ENCODE measurements around the gene ARHGAP22.

Gene ARHGAP22

DNA sequence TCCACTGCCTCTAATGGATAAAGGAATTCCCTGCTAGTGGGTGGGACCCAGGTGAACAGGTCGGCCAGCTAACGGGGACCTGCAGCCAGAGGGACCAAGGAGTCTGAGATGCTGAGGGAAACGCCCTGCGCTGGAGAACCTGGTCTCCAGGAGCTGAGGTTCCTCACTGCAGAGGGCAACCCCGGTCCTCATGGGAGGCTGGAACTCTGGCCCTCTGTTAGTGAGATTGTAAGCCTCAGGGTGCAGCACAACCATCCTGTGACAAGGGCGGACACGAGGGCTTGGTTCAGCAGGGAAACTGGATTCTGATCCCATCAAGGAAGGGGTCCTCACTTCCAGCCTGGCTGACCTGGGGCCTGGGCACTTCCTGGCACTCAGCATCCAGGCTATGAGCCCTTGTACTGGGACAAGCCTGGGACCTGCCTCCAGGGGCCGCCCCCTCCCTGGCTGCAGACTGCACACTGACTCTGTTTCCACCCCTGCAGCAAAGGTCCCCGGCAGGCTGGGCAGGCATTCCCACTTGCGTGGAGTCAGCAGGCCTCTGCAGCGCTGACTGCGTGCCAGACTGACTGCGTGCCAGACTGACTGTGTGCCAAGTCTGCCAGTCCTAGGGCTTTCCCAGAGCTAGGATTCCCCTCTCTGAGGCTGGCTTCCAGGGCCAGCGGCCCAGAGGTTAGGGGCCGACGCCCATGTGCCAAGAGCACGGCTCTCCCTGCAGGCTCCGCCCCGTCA, 155.2 kb downstream of the ARHGAP22 start:
- WGBS = 92% methylated on average over 19 of the region's 19 CpGs
- Histone ChIP-seq H3K4ac (ENCODE audit: low read depth in 1 of 2, low read length in 2 of 2) (no peak overlapping the region), H3K18ac (ENCODE audit: low read depth in 1 of 2, low read length in 2 of 2) (peak overlapping the region in 1 of 2 experiments; percentile 13), H3K4me1 (ENCODE audit: control insufficient read depth, insufficient read depth, low read depth, low read length) (peaks cover 15% of the 10 kb centered on the region), H2AK5ac (ENCODE audit: low read length, severe bottlenecking) (no peak overlapping the region), H2BK120ac (ENCODE audit: low read depth, low read length) (no peak overlapping the region), H3K9ac (ENCODE audit: low read length) (peak overlapping the region; percentile 39), H3K27ac (ENCODE audit: low read length, poor library complexity, severe bottlenecking) (no peak overlapping the region), H2BK12ac (ENCODE audit: low read length in 2 of 2) (no peak overlapping the region), H3K9me3 (ENCODE audit: control insufficient read depth, low read length) (no peaks in the 10 kb centered on the region), H3K27me3 (ENCODE audit: control insufficient read depth in 1 of 2, insufficient read depth in 1 of 2, low read length in 2 of 2) (no peaks in the 10 kb centered on the region), H3K4me3 (ENCODE audit: insufficient read depth in 1 of 2, low read depth in 1 of 2, low read length in 2 of 2) (no peak overlapping the region), H4K8ac (ENCODE audit: low read length) (peak overlapping the region; percentile 71), H4K91ac (ENCODE audit: low read length) (no peak overlapping the region), H2AFZ (ENCODE audit: low read depth, low read length) (no peak overlapping the region), H3K4me2 (ENCODE audit: low read length, poor library complexity, severe bottlenecking) (no peak overlapping the region), H2BK5ac (ENCODE audit: low read depth, low read length, poor library complexity, severe bottlenecking) (no peak overlapping the region), H3K79me1 (replicated peaks; ENCODE audit: low read length, poor library complexity, severe bottlenecking) (peaks cover 2% of the 10 kb centered on the region), H3K14ac (ENCODE audit: low read length in 2 of 2) (peak overlapping the region in 1 of 2 experiments; percentile 5), H3K36me3 (ENCODE audit: control insufficient read depth in 1 of 2, insufficient read depth in 2 of 2, low read depth in 1 of 2, low read length in 2 of 2) (peaks cover 53 to 93% of the 10 kb centered on the region in 2 experiments), H3K23ac (ENCODE audit: low read length in 2 of 2) (no peak overlapping the region), H2BK15ac (ENCODE audit: low read depth, poor library complexity, severe bottlenecking) (no peak overlapping the region)
- DNase-seq = no peak

DNA sequence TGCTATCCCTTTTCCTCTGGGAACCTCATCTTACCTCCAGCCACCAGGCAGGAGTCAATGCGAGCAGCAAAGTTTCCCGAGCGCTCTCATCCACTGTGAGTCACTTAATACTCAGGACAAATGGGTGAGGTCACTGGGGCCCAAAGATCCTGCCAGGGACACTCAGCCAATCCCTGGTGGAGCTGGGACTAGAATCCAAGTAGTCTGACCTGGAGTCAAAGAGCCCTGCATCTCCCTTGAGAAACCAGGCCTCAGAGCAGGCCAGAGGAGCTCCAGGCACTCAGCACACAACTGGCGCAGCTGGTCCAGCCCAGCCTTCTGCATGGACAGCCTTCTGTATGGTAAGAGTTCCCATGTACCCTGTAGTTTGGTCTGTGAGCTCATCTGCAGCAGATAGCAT, 156.1 kb downstream of the ARHGAP22 start:
- Histone ChIP-seq H3K4me3 (ENCODE audit: insufficient read depth in 1 of 2, low read depth in 1 of 2, low read length in 2 of 2) (no peak overlapping the region), H3K9ac (ENCODE audit: low read length) (peak overlapping the region; percentile 39), H4K91ac (ENCODE audit: low read length) (no peak overlapping the region), H3K23ac (ENCODE audit: low read length in 2 of 2) (no peak overlapping the region), H3K4me1 (ENCODE audit: control insufficient read depth, insufficient read depth, low read depth, low read length) (peaks cover 17% of the 10 kb centered on the region), H3K36me3 (ENCODE audit: control insufficient read depth in 1 of 2, insufficient read depth in 2 of 2, low read depth in 1 of 2, low read length in 2 of 2) (peaks cover 53 to 95% of the 10 kb centered on the region in 2 experiments), H3K14ac (ENCODE audit: low read length in 2 of 2) (no peak overlapping the region), H2BK5ac (ENCODE audit: low read depth, low read length, poor library complexity, severe bottlenecking) (no peak overlapping the region), H2AK5ac (ENCODE audit: low read length, severe bottlenecking) (no peak overlapping the region), H3K4ac (ENCODE audit: low read depth in 1 of 2, low read length in 2 of 2) (no peak overlapping the region), H3K9me3 (ENCODE audit: control insufficient read depth, low read length) (no peaks in the 10 kb centered on the region), H2BK120ac (ENCODE audit: low read depth, low read length) (no peak overlapping the region), H3K4me2 (ENCODE audit: low read length, poor library complexity, severe bottlenecking) (no peak overlapping the region), H2BK15ac (ENCODE audit: low read depth, poor library complexity, severe bottlenecking) (no peak overlapping the region), H3K18ac (ENCODE audit: low read depth in 1 of 2, low read length in 2 of 2) (no peak overlapping the region), H4K8ac (ENCODE audit: low read length) (no peak overlapping the region), H3K27ac (ENCODE audit: low read length, poor library complexity, severe bottlenecking) (no peak overlapping the region), H2BK12ac (ENCODE audit: low read length in 2 of 2) (no peak overlapping the region), H3K79me1 (replicated peaks; ENCODE audit: low read length, poor library complexity, severe bottlenecking) (peaks cover 2% of the 10 kb centered on the region), H2AFZ (ENCODE audit: low read depth, low read length) (no peak overlapping the region), H3K27me3 (ENCODE audit: control insufficient read depth in 1 of 2, insufficient read depth in 1 of 2, low read length in 2 of 2) (no peaks in the 10 kb centered on the region)
- 51% methylated on average over 4 of the region's 4 CpGs for WGBS
- DNase-seq = peak; percentile 62

- Histone ChIP-seq H3K4me1 (ENCODE audit: control insufficient read depth, insufficient read depth, low read depth, low read length) (peaks cover 17% of the 10 kb centered on the region), H3K4me3 (ENCODE audit: insufficient read depth in 1 of 2, low read depth in 1 of 2, low read length in 2 of 2) (no peak overlapping the region)
Measured at GRCh38 chr10:48447356-48448215, 157.3 kb downstream of the ARHGAP22 start.

GRCh38 chr10:48446785-48447184, 158.1 kb downstream of the ARHGAP22 start:
- no peak overlapping the region for H2AK5ac ChIP-seq (ENCODE audit: low read length, severe bottlenecking)
- H4K91ac ChIP-seq (ENCODE audit: low read length) = no peak overlapping the region
- H3K4me1 ChIP-seq (ENCODE audit: control insufficient read depth, insufficient read depth, low read depth, low read length) = peaks cover 17% of the 10 kb centered on the region
- H2BK15ac ChIP-seq (ENCODE audit: low read depth, poor library complexity, severe bottlenecking) = no peak overlapping the region
- no peak overlapping the region for H3K18ac ChIP-seq (ENCODE audit: low read depth in 1 of 2, low read length in 2 of 2)
- no peak overlapping the region for H2AFZ ChIP-seq (ENCODE audit: low read depth, low read length)
- 94% methylated on average over 7 of the region's 7 CpGs for WGBS
- H3K14ac ChIP-seq (ENCODE audit: low read length in 2 of 2) = no peak overlapping the region
- H3K4me3 ChIP-seq (ENCODE audit: insufficient read depth in 1 of 2, low read depth in 1 of 2, low read length in 2 of 2) = no peak overlapping the region
- no peak for DNase-seq
- H3K36me3 ChIP-seq (ENCODE audit: control insufficient read depth in 1 of 2, insufficient read depth in 2 of 2, low read depth in 1 of 2, low read length in 2 of 2) = peaks cover 41 to 95% of the 10 kb centered on the region in 2 experiments
- no peak overlapping the region for H4K8ac ChIP-seq (ENCODE audit: low read length)
- no peaks in the 10 kb centered on the region for H3K9me3 ChIP-seq (ENCODE audit: control insufficient read depth, low read length)
- H3K27me3 ChIP-seq (ENCODE audit: control insufficient read depth in 1 of 2, insufficient read depth in 1 of 2, low read length in 2 of 2) = no peaks in the 10 kb centered on the region
- H2BK5ac ChIP-seq (ENCODE audit: low read depth, low read length, poor library complexity, severe bottlenecking) = no peak overlapping the region
- peaks cover 2% of the 10 kb centered on the region for H3K79me1 ChIP-seq (replicated peaks; ENCODE audit: low read length, poor library complexity, severe bottlenecking)
- no peak overlapping the region for H3K23ac ChIP-seq (ENCODE audit: low read length in 2 of 2)
- no peak overlapping the region for H2BK120ac ChIP-seq (ENCODE audit: low read depth, low read length)
- no peak overlapping the region for H3K4ac ChIP-seq (ENCODE audit: low read depth in 1 of 2, low read length in 2 of 2)
- H3K4me2 ChIP-seq (ENCODE audit: low read length, poor library complexity, severe bottlenecking) = no peak overlapping the region
- H3K9ac ChIP-seq (ENCODE audit: low read length) = no peak overlapping the region
- H3K27ac ChIP-seq (ENCODE audit: low read length, poor library complexity, severe bottlenecking) = no peak overlapping the region
- H2BK12ac ChIP-seq (ENCODE audit: low read length in 2 of 2) = no peak overlapping the region

More at GRCh38 chr10:48447356-48448215, 157.3 kb downstream of the ARHGAP22 start:
- Histone ChIP-seq H3K36me3 (ENCODE audit: control insufficient read depth in 1 of 2, insufficient read depth in 2 of 2, low read depth in 1 of 2, low read length in 2 of 2) (peaks cover 44 to 95% of the 10 kb centered on the region in 2 experiments), H3K27ac (ENCODE audit: low read length, poor library complexity, severe bottlenecking) (no peak overlapping the region), H2BK5ac (ENCODE audit: low read depth, low read length, poor library complexity, severe bottlenecking) (no peak overlapping the region), H2BK12ac (ENCODE audit: low read length in 2 of 2) (no peak overlapping the region), H3K4ac (ENCODE audit: low read depth in 1 of 2, low read length in 2 of 2) (no peak overlapping the region), H3K14ac (ENCODE audit: low read length in 2 of 2) (no peak overlapping the region), H3K9ac (ENCODE audit: low read length) (no peak overlapping the region), H3K4me2 (ENCODE audit: low read length, poor library complexity, severe bottlenecking) (no peak overlapping the region), H4K91ac (ENCODE audit: low read length) (peak overlapping the region; percentile 5), H3K9me3 (ENCODE audit: control insufficient read depth, low read length) (no peaks in the 10 kb centered on the region), H3K18ac (ENCODE audit: low read depth in 1 of 2, low read length in 2 of 2) (no peak overlapping the region), H3K27me3 (ENCODE audit: control insufficient read depth in 1 of 2, insufficient read depth in 1 of 2, low read length in 2 of 2) (no peaks in the 10 kb centered on the region), H3K79me1 (replicated peaks; ENCODE audit: low read length, poor library complexity, severe bottlenecking) (peaks cover 2% of the 10 kb centered on the region), H2AFZ (ENCODE audit: low read depth, low read length) (no peak overlapping the region), H3K23ac (ENCODE audit: low read length in 2 of 2) (no peak overlapping the region), H2BK15ac (ENCODE audit: low read depth, poor library complexity, severe bottlenecking) (no peak overlapping the region), H4K8ac (ENCODE audit: low read length) (no peak overlapping the region), H2BK120ac (ENCODE audit: low read depth, low read length) (no peak overlapping the region), H2AK5ac (ENCODE audit: low read length, severe bottlenecking) (no peak overlapping the region)
- no peak for DNase-seq
- 92% methylated on average over 11 of the region's 11 CpGs for WGBS

Measured in mesenchymal stem cell (in vitro differentiated cells and primary cell).